ENCODE measurements around the gene SLIT3.

GRCh38 chr5:168850683-168851082 lies 450.3 kb downstream of the SLIT3 start:
- TF ChIP-seq, protein P1, sequence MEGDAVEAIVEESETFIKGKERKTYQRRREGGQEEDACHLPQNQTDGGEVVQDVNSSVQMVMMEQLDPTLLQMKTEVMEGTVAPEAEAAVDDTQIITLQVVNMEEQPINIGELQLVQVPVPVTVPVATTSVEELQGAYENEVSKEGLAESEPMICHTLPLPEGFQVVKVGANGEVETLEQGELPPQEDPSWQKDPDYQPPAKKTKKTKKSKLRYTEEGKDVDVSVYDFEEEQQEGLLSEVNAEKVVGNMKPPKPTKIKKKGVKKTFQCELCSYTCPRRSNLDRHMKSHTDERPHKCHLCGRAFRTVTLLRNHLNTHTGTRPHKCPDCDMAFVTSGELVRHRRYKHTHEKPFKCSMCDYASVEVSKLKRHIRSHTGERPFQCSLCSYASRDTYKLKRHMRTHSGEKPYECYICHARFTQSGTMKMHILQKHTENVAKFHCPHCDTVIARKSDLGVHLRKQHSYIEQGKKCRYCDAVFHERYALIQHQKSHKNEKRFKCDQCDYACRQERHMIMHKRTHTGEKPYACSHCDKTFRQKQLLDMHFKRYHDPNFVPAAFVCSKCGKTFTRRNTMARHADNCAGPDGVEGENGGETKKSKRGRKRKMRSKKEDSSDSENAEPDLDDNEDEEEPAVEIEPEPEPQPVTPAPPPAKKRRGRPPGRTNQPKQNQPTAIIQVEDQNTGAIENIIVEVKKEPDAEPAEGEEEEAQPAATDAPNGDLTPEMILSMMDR (IDR thresholded peaks at IDR 0.05): no peak
- TF ChIP-seq, protein P2, sequence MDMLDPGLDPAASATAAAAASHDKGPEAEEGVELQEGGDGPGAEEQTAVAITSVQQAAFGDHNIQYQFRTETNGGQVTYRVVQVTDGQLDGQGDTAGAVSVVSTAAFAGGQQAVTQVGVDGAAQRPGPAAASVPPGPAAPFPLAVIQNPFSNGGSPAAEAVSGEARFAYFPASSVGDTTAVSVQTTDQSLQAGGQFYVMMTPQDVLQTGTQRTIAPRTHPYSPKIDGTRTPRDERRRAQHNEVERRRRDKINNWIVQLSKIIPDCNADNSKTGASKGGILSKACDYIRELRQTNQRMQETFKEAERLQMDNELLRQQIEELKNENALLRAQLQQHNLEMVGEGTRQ (IDR thresholded peaks at IDR 0.05; ENCODE audit: borderline replicate concordance, low read depth, low read length): no peak
- no peak for TF ChIP-seq POLR2AphosphoS5 (IDR thresholded peaks at IDR 0.05; ENCODE audit: low read depth, low read length)
- no peak for TF ChIP-seq RXRA (IDR thresholded peaks at IDR 0.05; ENCODE audit: borderline replicate concordance, low read depth)
- TF ChIP-seq SIN3A (IDR thresholded peaks at IDR 0.05; ENCODE audit: borderline replicate concordance, low read depth, low read length): no peak
- TF ChIP-seq, protein P3, sequence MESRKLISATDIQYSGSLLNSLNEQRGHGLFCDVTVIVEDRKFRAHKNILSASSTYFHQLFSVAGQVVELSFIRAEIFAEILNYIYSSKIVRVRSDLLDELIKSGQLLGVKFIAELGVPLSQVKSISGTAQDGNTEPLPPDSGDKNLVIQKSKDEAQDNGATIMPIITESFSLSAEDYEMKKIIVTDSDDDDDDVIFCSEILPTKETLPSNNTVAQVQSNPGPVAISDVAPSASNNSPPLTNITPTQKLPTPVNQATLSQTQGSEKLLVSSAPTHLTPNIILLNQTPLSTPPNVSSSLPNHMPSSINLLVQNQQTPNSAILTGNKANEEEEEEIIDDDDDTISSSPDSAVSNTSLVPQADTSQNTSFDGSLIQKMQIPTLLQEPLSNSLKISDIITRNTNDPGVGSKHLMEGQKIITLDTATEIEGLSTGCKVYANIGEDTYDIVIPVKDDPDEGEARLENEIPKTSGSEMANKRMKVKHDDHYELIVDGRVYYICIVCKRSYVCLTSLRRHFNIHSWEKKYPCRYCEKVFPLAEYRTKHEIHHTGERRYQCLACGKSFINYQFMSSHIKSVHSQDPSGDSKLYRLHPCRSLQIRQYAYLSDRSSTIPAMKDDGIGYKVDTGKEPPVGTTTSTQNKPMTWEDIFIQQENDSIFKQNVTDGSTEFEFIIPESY (IDR thresholded peaks at IDR 0.05; ENCODE audit: borderline replicate concordance, low read depth): no peak
- TF ChIP-seq GABPA (IDR thresholded peaks at IDR 0.05; ENCODE audit: low read depth): no peak
- TF ChIP-seq RCOR1 (IDR thresholded peaks at IDR 0.05; ENCODE audit: low read length): no peak
- TF ChIP-seq RAD21 (IDR thresholded peaks at IDR 0.05; ENCODE audit: low read length): no peak
- TF ChIP-seq TAF1 (IDR thresholded peaks at IDR 0.05; ENCODE audit: borderline replicate concordance, low read depth, low read length): no peak
- TF ChIP-seq, protein P4, sequence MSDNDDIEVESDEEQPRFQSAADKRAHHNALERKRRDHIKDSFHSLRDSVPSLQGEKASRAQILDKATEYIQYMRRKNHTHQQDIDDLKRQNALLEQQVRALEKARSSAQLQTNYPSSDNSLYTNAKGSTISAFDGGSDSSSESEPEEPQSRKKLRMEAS (IDR thresholded peaks at IDR 0.05; ENCODE audit: low read depth): no peak
- TF ChIP-seq SMC3 (IDR thresholded peaks at IDR 0.05; ENCODE audit: low read depth, low read length): no peak
- no peak for TF ChIP-seq NRF1 (IDR thresholded peaks at IDR 0.05; ENCODE audit: low read depth, low read length)

Measured in SK-N-SH (cell line).